Measurements from ENCODE around the gene ITGA5.

ITGA5 gene

GRCh38 chr12:54442099-54442498 is 23.0 kb upstream of the ITGA5 start:
- TF ChIP-seq CTCF (IDR thresholded peaks at IDR 0.05; ENCODE audit: low read depth, low read length): no peak

GRCh38 chr12:54439521-54440255 is 20.6 kb upstream of the ITGA5 start:
- DNase-seq (ENCODE audit: extremely low read depth, low read depth): no peak
- TF ChIP-seq CTCF (IDR thresholded peaks at IDR 0.05; ENCODE audit: low read depth, low read length): peak; percentile 75

More at GRCh38 chr12:54442099-54442498, 23.0 kb upstream of the ITGA5 start:
- DNase-seq (ENCODE audit: extremely low read depth, low read depth): no peak

- DNase-seq (ENCODE audit: extremely low read depth, low read depth): no peak
- TF ChIP-seq CTCF (IDR thresholded peaks at IDR 0.05; ENCODE audit: low read depth, low read length): no peak
These were observed 20.0 kb upstream of the ITGA5 start for GRCh38 chr12:54439096-54439495.

- DNase-seq (ENCODE audit: extremely low read depth, low read depth): no peak
- no peak for TF ChIP-seq CTCF (IDR thresholded peaks at IDR 0.05; ENCODE audit: low read depth, low read length)
These were observed 19.5 kb upstream of the ITGA5 start for GRCh38 chr12:54438517-54438916.

GRCh38 chr12:54437697-54438096 is 18.6 kb upstream of the ITGA5 start:
- TF ChIP-seq CTCF (IDR thresholded peaks at IDR 0.05; ENCODE audit: low read depth, low read length): no peak
- DNase-seq (ENCODE audit: extremely low read depth, low read depth): no peak

GRCh38 chr12:54437243-54437642 is 18.2 kb upstream of the ITGA5 start:
- no peak for TF ChIP-seq CTCF (IDR thresholded peaks at IDR 0.05; ENCODE audit: low read depth, low read length)
- DNase-seq (ENCODE audit: extremely low read depth, low read depth): no peak

GRCh38 chr12:54432815-54433164 is 13.7 kb upstream of the ITGA5 start:
- TF ChIP-seq CTCF (IDR thresholded peaks at IDR 0.05; ENCODE audit: low read depth, low read length): no peak
- DNase-seq (ENCODE audit: extremely low read depth, low read depth): no peak
